K562 (cell line): ENCODE data around the gene CDH12. TPM values are rescaled to one million over a fixed set of nuclear protein-coding genes. Genes with fewer than 3 reads are reported as not detected.

Source experiments
- ATAC-seq: fragments of 200-7000 bp; cut with Tn5 transposase; 3 replicates; pipeline ENCODE4 v1.9.1; 2020; ENCODE audit warnings: moderate library complexity
- BruUV-seq: library from RNA; stranded (reverse); fragments of 400-500 nt; replicated peaks from 2 replicates; lab custom pipeline; 2021; lab: Mats Ljungman, UMichigan
- CTCF ChIA-PET: fragments of 300-600 bp; formaldehyde crosslinking; extraction: SDS; loops from one replicate; lab custom pipeline; 2021; ENCODE audit warnings: low intra/inter-chr PET ratio; lab: Yijun Ruan, JAX
- POLR2A ChIA-PET: fragments of 300-600, 350-650 bp; sonication (Branson Sonifier 250); formaldehyde crosslinking; extraction: SDS; loops from one replicate; lab custom pipeline; 2021; ENCODE audit warnings: antibody characterized with exemption, inconsistent platforms; lab: Yijun Ruan, JAX
- DNase-seq, 4 experiments: peaks; one replicate each; pipeline versions ENCODE4 v3.0.0 to v3.0.0-alpha.2; 2011 to 2018; ENCODE audit warnings: low spot score in 3 of 4, mixed read lengths in 3 of 4; ENCODE audit errors: extremely low read depth in 1 of 4
- FAIRE-seq: peaks from 2 replicates; lab custom pipeline; 2011; peaks lifted over from hg19 to GRCh38; lab: Jason Lieb, UNC
- H2AFZ ChIP-seq: 2 replicates; pipeline ENCODE4 v1.6.0; 2011; ENCODE audit warnings: low read depth, low read length, control low read depth, inconsistent platforms
- H3K27ac ChIP-seq: fragments of 200-600 bp; 3 replicates; pipeline ENCODE4 v1.8.0; 2011; ENCODE audit warnings: low read depth, mild to moderate bottlenecking, control low read depth, inconsistent platforms, low read length, moderate library complexity, mixed read lengths; ENCODE audit errors: extremely low read depth
- H3K27me3 ChIP-seq, 2 experiments: fragments of 300-600 bp in 1 of 2; 2 replicates in 1 of 2; 3 replicates in 1 of 2; pipeline versions ENCODE4 v1.6.0 to v1.8.0; 2011; ENCODE audit warnings: inconsistent platforms in 2 of 2, low read length in 2 of 2, mild to moderate bottlenecking in 1 of 2, mixed read lengths in 1 of 2, moderate library complexity in 1 of 2; ENCODE audit not compliant: control insufficient read depth in 2 of 2, insufficient read depth in 2 of 2
- H3K36me3 ChIP-seq: fragments of 300-600 bp; 3 replicates; pipeline ENCODE4 v1.8.0; 2011; ENCODE audit warnings: mild to moderate bottlenecking, low read length, inconsistent platforms; ENCODE audit not compliant: control insufficient read depth, insufficient read depth
- H3K4me1 ChIP-seq, 2 experiments: fragments of 200-600 bp in 1 of 2; replicated peaks in 1 of 2; 2 replicates in 1 of 2; 3 replicates in 1 of 2; pipeline versions ENCODE4 v1.5.1 to v1.8.0; 2011; ENCODE audit warnings: inconsistent platforms in 2 of 2, low read length in 2 of 2, mild to moderate bottlenecking in 1 of 2, mixed read lengths in 1 of 2, moderate library complexity in 1 of 2; ENCODE audit not compliant: control insufficient read depth in 2 of 2, insufficient read depth in 2 of 2
- H3K4me2 ChIP-seq: 2 replicates; pipeline ENCODE4 v1.6.1; 2011; ENCODE audit warnings: low read length, control low read depth, inconsistent platforms, mixed read lengths; ENCODE audit not compliant: insufficient read depth
- H3K4me3 ChIP-seq: fragments of 200-600 bp; sonication (generic), shearing (Covaris generic); 2 replicates; pipeline ENCODE4 v1.5.1; 2016; ENCODE audit warnings: control low read depth, inconsistent platforms
- H3K79me2 ChIP-seq: fragments of 200-600 bp; 3 replicates; pipeline ENCODE4 v1.8.0; 2011; ENCODE audit warnings: low read length, inconsistent platforms; ENCODE audit not compliant: control insufficient read depth, insufficient read depth
- H3K9ac ChIP-seq, 2 experiments: 2 replicates each; pipeline versions ENCODE4 v1.6.0 to v1.6.1; 2011; ENCODE audit warnings: low read depth in 2 of 2, low read length in 2 of 2, control low read depth in 1 of 2, inconsistent platforms in 1 of 2, mild to moderate bottlenecking in 1 of 2, mixed read lengths in 1 of 2; ENCODE audit not compliant: insufficient read depth in 1 of 2
- H3K9me1 ChIP-seq: one replicate; pipeline ENCODE4 v1.6.0; 2011; ENCODE audit warnings: inconsistent platforms, mild to moderate bottlenecking, low read length, moderate library complexity; ENCODE audit not compliant: control insufficient read depth, insufficient read depth
- H3K9me3 ChIP-seq: replicated peaks from 2 replicates; pipeline ENCODE4 v1.5.1; 2011; ENCODE audit warnings: low read depth, low read length, inconsistent platforms; ENCODE audit not compliant: control insufficient read depth, insufficient read depth
- H4K20me1 ChIP-seq: replicated peaks from 2 replicates; pipeline ENCODE4 v1.6.1; 2011; ENCODE audit warnings: low read length, inconsistent platforms, mixed read lengths; ENCODE audit not compliant: control insufficient read depth, insufficient read depth
- MEF2D ChIP-seq: conservative IDR thresholded peaks from 2 replicates; pipeline ENCODE4 v1.6.1; 2016; ENCODE audit warnings: low read depth, missing genetic modification characterization, missing compliant biosample characterization
- SAP30 ChIP-seq: fragments of 200-600 bp; sonication (generic); IDR thresholded peaks from 2 replicates; pipeline ENCODE4 v1.6.1; 2012; ENCODE audit warnings: borderline replicate concordance, low read depth, mild to moderate bottlenecking, moderate library complexity, low read length, control low read depth, inconsistent platforms; ENCODE audit not compliant: insufficient read depth, poor library complexity, severe bottlenecking
- SRF ChIP-seq, 2 experiments: fragments of 250-450, 450-650 bp in 1 of 2; sonication (Bioruptor Pico) in 1 of 2; sonication (generic) in 1 of 2; formaldehyde crosslinking; IDR thresholded peaks; 2 replicates each; pipeline versions ENCODE4 v1.5.0 to v1.5.1; 2020 to 2022; ENCODE audit warnings: mild to moderate bottlenecking in 1 of 2, missing genetic modification reagents in 1 of 2
- TAF9B ChIP-seq: fragments of 450-650 bp; IDR thresholded peaks from 2 replicates; pipeline ENCODE4 v1.6.1; 2018; ENCODE audit warnings: mild to moderate bottlenecking; ENCODE audit not compliant: partially characterized antibody
- TRIM28 ChIP-seq: fragments of 450-650 bp; IDR thresholded peaks from 2 replicates; pipeline ENCODE4 v1.6.1; 2017
- WGBS: fragments of 100-300 bp; shearing (Covaris generic); methylation state at CpG from one replicate; pipeline ENCODE4 v1.1.6; 2016; ENCODE audit warnings: low coverage, mixed read lengths; ENCODE audit not compliant: insufficient coverage; ENCODE audit errors: missing lambda C conversion rate; 5-methylcytosine and 5-hydroxymethylcytosine counted together
- in situ Hi-C: fragments of 300-500 bp; cut with MboI; formaldehyde crosslinking; loops from 4 replicates; pipeline ENCODE4 v1.15.0; 2018; ENCODE audit warnings: inconsistent platforms, mixed read lengths
- intact Hi-C: fragments of 100-400 bp; cut with micrococcal nuclease; formaldehyde crosslinking; loops from 2 replicates; pipeline ENCODE4 v1.14.2; 2022
- polyA plus RNA-seq, 8 experiments: library from polyadenylated mRNA; depleted of rRNA in 4 of 8; stranded (reverse) in 5 of 8; unstranded in 3 of 8; fragments of >200 nt; fragmentation: Nextera tagmentation in 2 of 8; fragmentation: Illumina TruSeq in 1 of 8; extraction: Ambion mirVana in 2 of 8; extraction: Trizol in 1 of 8; gene quantifications; 2 replicates each; pipeline versions ENCODE4 v1.2.1 to v1.2.3, GENCODE V29; 2011 to 2014; ENCODE audit warnings: inconsistent platforms in 1 of 8, missing spikeins in 1 of 8
- total RNA-seq, 7 experiments: library from RNA; depleted of rRNA in 6 of 7; stranded (reverse); fragments of >200 nt in 6 of 7; fragmentation: Illumina TruSeq in 2 of 7; extraction: Trizol in 2 of 7; gene quantifications; 2 replicates each; pipeline versions ENCODE4 v1.2.1 to v1.2.3, GENCODE V29; 2011 to 2021; ENCODE audit warnings: low replicate concordance in 1 of 7
- TF ChIP-seq, protein P1 (sequence below): fragments of 250-450 bp; sonication (Bioruptor Pico); IDR thresholded peaks from 2 replicates; pipeline ENCODE4 v1.4.0; 2020; ENCODE audit warnings: mild to moderate bottlenecking, moderate library complexity

CDH12 gene
- total and polyA plus RNA-seq, 9 of the 15 experiments (the other 6 are each of a cell fraction or from before 2014, with no cell fraction given): 0.03 to 1.7 (median 0.37) TPM

DNA sequence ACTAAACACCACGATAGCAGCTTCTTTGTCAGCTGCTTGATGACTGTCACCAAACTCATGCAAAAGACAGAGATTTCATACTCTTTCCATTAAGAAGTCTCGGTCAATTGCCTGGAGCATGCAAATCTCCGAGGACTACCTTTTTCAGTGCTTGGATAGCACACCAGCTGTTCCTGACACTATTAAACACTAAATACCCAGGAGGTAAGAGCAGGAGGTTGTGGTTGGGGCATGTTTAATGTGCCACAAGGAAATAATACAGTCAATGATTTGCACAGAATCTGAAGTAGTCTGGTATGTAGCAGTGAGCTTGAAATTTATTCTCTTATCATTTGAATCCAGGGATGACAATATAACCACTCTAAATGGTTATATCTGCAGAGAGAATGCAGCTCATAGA is 996.2 kb downstream of the CDH12 start:
- Histone ChIP-seq H3K9me1 (no peaks in the 10 kb centered on the region), H3K4me2 (no peak overlapping the region), H2AFZ (no peak overlapping the region), H3K4me1 (no peaks in the 10 kb centered on the region), H3K9ac (no peak overlapping the region), H3K79me2 (no peaks in the 10 kb centered on the region), H3K27me3 (no peaks in the 10 kb centered on the region), H4K20me1 (no peaks in the 10 kb centered on the region), H3K27ac (no peak overlapping the region), H3K9me3 (no peaks in the 10 kb centered on the region), H3K4me3 (no peak overlapping the region), H3K36me3 (no peaks in the 10 kb centered on the region)
- in situ Hi-C loops: no loop called here
- 0% methylated on average over 3 of the region's 3 CpGs for WGBS
- ChIA-PET POLR2A (no interaction called here), CTCF (no interaction called here)
- BruUV-seq: no TSS peak
- no peak for ATAC-seq
- DNase-seq: no peak
- no peak for FAIRE-seq
- intact Hi-C loops: no loop called here
- TF ChIP-seq TAF9B (no peak), MEF2D (no peak), SAP30 (no peak), SRF (CRISPR knock-in tag; IDR thresholded peaks at IDR 0.05) (no peak), TRIM28 (no peak)
- TF ChIP-seq, protein P1, sequence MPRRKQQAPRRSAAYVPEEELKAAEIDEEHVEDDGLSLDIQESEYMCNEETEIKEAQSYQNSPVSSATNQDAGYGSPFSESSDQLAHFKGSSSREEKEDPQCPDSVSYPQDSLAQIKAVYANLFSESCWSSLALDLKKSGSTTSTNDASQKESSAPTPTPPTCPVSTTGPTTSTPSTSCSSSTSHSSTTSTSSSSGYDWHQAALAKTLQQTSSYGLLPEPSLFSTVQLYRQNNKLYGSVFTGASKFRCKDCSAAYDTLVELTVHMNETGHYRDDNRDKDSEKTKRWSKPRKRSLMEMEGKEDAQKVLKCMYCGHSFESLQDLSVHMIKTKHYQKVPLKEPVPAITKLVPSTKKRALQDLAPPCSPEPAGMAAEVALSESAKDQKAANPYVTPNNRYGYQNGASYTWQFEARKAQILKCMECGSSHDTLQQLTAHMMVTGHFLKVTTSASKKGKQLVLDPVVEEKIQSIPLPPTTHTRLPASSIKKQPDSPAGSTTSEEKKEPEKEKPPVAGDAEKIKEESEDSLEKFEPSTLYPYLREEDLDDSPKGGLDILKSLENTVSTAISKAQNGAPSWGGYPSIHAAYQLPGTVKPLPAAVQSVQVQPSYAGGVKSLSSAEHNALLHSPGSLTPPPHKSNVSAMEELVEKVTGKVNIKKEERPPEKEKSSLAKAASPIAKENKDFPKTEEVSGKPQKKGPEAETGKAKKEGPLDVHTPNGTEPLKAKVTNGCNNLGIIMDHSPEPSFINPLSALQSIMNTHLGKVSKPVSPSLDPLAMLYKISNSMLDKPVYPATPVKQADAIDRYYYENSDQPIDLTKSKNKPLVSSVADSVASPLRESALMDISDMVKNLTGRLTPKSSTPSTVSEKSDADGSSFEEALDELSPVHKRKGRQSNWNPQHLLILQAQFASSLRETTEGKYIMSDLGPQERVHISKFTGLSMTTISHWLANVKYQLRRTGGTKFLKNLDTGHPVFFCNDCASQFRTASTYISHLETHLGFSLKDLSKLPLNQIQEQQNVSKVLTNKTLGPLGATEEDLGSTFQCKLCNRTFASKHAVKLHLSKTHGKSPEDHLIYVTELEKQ (CRISPR knock-in tag): no peak
